Activated T-cell treated with anti-CD3 and anti-CD28 coated beads for 48 hours (primary cell): Measurements from ENCODE around the gene LRRN4CL.

Source experiments
- DNase-seq: peaks from one replicate; pipeline ENCODE4 v3.0.0-alpha.2; 2020; ENCODE audit warnings: low read depth

The LRRN4CL gene

DNA sequence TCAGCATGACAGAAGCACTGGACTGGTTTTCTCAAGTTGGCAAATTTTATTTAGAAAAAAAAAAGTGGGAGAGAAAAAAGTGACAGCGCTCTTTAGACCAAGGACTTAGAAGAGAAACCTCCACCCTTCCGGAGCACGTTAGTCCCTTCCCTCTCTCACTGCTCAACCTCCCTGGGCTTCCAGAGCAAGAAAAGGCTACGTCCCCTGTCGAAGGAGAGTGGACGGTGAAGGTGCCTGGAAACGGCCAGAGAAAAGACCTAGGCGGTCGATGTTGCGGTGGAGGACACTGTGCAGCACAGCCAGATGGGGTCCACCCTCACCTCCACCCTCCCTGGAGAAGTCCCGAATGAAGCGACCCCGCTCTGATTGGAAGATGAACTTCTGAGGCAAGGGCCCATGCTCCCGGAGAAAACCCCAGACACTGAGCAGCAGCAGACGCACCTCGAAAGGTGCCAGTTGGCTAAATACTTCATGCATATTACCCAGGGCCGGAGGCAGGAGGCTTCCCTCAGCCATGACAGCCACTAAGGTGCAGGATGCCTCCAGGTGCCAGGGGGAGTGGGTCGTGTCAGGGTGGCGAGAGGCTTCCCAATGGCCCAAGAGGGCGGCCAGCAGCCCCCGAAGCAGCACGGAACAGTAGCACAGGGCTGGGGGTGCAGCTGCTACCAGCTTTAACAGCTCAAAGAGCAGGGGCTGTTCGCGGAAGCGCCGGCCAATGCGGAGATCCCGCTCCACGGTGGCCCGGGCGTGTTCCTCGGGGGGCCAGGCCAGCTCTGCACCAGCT, 42.3 kb downstream of the LRRN4CL start:
- DNase-seq = no peak

DNA sequence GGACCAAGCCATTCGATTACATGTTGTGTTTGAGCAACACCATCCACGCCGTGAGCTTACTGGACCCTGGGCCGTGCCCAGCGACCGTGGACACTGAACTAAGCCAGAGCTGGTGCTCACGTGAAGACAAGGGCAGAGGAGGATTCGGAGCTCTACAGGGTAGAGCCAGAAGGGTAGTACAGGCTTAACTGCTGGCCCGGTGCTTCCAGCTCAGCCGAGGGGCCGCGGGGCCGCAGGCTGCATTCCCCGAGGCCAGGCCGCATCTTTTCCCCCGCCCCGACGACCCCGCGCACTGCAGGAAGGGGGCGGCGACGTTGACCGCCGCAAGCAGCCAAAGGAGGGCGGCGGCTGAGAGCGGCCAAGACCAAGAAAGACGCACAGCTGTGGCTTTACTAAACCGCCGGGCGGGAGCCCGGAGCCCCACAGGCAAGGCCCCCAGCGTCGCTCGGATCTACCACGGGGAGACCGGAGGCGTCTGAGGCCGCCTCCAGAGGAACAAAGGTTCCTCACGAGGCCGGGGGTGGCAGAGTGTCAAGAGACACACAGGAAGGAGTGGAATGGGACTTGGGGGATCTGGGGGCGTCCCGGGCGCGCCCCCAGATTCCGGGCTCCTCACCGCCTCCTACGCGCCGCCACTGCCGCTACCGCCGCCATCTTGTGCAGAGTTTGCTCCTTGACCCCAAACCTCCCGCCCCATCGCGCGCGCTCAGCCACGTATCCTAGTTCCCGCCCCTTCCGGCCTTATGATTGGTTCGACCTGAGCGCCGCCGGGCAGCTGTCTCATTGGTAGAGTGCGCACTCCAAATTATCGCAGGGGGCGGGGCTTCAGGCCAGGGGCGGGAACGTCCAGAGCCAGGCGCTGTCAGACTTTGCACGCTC, 43.1 kb downstream of the LRRN4CL start, which contains the start of gene GANAB:
Gene GANAB, minus strand, starts transcription at position 668 of the 879 bp plus-strand sequence. Its CDS starts 14 bp downstream, at position 654.
- peak; percentile 99 for DNase-seq

DNA sequence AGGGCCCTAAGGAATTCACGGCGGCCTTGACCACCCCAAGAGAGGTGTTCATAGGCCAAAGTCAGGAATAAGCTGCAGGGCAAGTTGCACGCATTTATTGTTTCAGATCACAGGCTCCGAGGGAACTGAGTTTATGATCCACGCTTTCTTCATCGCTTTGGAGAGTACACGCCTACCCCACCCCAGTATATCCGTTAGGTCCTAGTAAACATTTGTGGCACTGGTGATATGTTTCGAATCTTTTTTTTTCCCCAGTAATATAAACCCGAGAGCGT, 43.7 kb downstream of the LRRN4CL start:
- DNase-seq = no peak

DNA sequence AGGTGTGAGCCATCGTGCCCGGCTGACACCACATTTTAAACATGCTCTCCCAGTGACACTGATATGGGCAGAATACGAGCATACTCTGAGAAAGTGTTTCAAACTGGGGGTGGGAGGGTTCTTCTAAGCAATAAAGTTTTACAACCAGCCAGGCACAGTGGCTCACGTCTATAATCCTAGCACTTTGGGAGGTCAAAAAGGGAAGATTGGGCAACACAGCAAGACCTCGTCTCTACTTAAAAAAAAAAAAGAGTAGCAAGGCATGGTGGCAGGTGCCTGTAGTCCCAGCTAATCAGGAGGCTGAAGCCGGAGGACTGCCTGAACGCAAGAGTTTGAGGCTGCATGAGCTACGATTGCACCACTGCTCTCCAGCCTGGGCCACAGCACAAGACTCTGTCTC, 45.1 kb downstream of the LRRN4CL start:
- DNase-seq = no peak
